ENCODE measurements around the gene WDR59.

- TF ChIP-seq CTCF (tag by site-specific recombination; IDR thresholded peaks at IDR 0.05): no peak
- TF ChIP-seq ZBTB1 (tag by site-specific recombination; IDR thresholded peaks at IDR 0.05): no peak
- no peak for TF ChIP-seq PBX3 (CRISPR knock-in tag; IDR thresholded peaks at IDR 0.05)
- no peak for TF ChIP-seq HOXD13 (CRISPR knock-in tag; IDR thresholded peaks at IDR 0.05; ENCODE audit: borderline replicate concordance)
- no peak for TF ChIP-seq ZFHX2 (tag by site-specific recombination; conservative IDR thresholded peaks at IDR 0.05)
- no peak for TF ChIP-seq ZNF174 (tag by site-specific recombination; IDR thresholded peaks at IDR 0.05)
- TF ChIP-seq ZNF362 (tag by site-specific recombination; IDR thresholded peaks at IDR 0.05): no peak
Observed at GRCh38 chr16:74995986-74996385, 11.1 kb upstream of the WDR59 start.

Data from HEK293 (cell line).